Pancreas (tissue), 10 donors: ENCODE measurements around the gene MAP2. TPM values are rescaled to one million over a fixed set of nuclear protein-coding genes. Genes with fewer than 3 reads are reported as not detected.

ENCODE experiments used
- ATAC-seq, 4 donors: fragments of 200-7000 bp; cut with Tn5 transposase; one replicate each; pipeline versions ENCODE4 v1.8.0 to v1.9.1; 2020; ENCODE audit warnings: mild to moderate bottlenecking in 4 of 4, moderate library complexity in 4 of 4
- DNase-seq, 6 donors: peaks; one replicate each; pipeline ENCODE4 v3.0.0-alpha.2; 2020
- FAIRE-seq: peaks from 2 replicates; lab custom pipeline; 2012; peaks lifted over from hg19 to GRCh38; lab: Jason Lieb, UNC
- H3K27ac ChIP-seq, 4 donors: fragments of 200-600 bp; sonication (generic); 1 replicate in 3 of 4; 2 replicates in 1 of 4; pipeline versions ENCODE4 v1.5.0 to v1.8.0; 2020
- H3K27me3 ChIP-seq, 4 donors: fragments of 200-600 bp; one replicate each; pipeline ENCODE4 v1.8.0; 2021
- H3K36me3 ChIP-seq, 3 donors: fragments of 200-600 bp; sonication (generic) in 1 of 3; one replicate each; pipeline versions ENCODE4 v1.5.0 to v1.8.0; 2020 to 2021
- H3K4me1 ChIP-seq, 3 donors: fragments of 200-600 bp; one replicate each; pipeline ENCODE4 v1.8.0; 2021
- H3K4me3 ChIP-seq, 4 donors: fragments of 200-600 bp; sonication (generic) in 2 of 4; one replicate each; pipeline versions ENCODE4 v1.5.0 to v1.8.0; 2020 to 2021
- H3K9me3 ChIP-seq, 4 donors: fragments of 200-600 bp; one replicate each; pipeline ENCODE4 v1.8.0; 2021
- WGBS, 2 donors: extraction: QIAGEN DNeasy Blood & Tissue Kit; methylation state at CpG; one replicate each; pipeline ENCODE4 v1.1.7; 2013; 5-methylcytosine and 5-hydroxymethylcytosine counted together
- intact Hi-C, 3 donors: fragments of 100-400 bp; cut with DNase I; formaldehyde crosslinking; loops; one replicate each; pipeline versions ENCODE4 v1.11.1 to v1.14.2; 2022
- polyA plus RNA-seq, 2 donors: library from polyadenylated mRNA; stranded (reverse); fragments of 200-250 nt; gene quantifications; one replicate each; pipeline ENCODE4 v1.2.3, GENCODE V29; 2013
- total RNA-seq, 6 donors: library from RNA; stranded (reverse); fragmentation: NEBNext Ultra II Directional in 4 of 6; extraction: Animal tissue kit (Norgen Biotek cat#: 25700) in 4 of 6; gene quantifications; one replicate each; pipeline versions ENCODE4 v1.2.1 to v1.2.4, GENCODE V29; 2021 to 2023
- TF ChIP-seq, protein P1 (sequence below), 4 donors: fragments of 200-600 bp; sonication (generic) in 3 of 4; IDR thresholded peaks; one replicate each; pipeline versions ENCODE4 v1.5.0 to v1.8.0; 2021; ENCODE audit warnings: antibody characterized with exemption in 4 of 4
- donor health status: healthy with polysubstance abuse.
- donor health status: DM: no; HTN: no; CAD: no; lungs with moderate emphysema.
- donor health status: DM: no; HTN: no; CAD: no.
- donor health status: control.
- donor health status: control.
- donor health status: Bipolar disorder and iron deficiency.
- donor health status: DM: yes; HTN: yes; CAD: no.
- donor health status: DM: no; HTN: no; CAD: no.
- donor health status: DM: no; HTN: no; CAD: no.
- donor health status: DM: yes; HTN: yes; CAD: no.

The MAP2 gene, protein sequence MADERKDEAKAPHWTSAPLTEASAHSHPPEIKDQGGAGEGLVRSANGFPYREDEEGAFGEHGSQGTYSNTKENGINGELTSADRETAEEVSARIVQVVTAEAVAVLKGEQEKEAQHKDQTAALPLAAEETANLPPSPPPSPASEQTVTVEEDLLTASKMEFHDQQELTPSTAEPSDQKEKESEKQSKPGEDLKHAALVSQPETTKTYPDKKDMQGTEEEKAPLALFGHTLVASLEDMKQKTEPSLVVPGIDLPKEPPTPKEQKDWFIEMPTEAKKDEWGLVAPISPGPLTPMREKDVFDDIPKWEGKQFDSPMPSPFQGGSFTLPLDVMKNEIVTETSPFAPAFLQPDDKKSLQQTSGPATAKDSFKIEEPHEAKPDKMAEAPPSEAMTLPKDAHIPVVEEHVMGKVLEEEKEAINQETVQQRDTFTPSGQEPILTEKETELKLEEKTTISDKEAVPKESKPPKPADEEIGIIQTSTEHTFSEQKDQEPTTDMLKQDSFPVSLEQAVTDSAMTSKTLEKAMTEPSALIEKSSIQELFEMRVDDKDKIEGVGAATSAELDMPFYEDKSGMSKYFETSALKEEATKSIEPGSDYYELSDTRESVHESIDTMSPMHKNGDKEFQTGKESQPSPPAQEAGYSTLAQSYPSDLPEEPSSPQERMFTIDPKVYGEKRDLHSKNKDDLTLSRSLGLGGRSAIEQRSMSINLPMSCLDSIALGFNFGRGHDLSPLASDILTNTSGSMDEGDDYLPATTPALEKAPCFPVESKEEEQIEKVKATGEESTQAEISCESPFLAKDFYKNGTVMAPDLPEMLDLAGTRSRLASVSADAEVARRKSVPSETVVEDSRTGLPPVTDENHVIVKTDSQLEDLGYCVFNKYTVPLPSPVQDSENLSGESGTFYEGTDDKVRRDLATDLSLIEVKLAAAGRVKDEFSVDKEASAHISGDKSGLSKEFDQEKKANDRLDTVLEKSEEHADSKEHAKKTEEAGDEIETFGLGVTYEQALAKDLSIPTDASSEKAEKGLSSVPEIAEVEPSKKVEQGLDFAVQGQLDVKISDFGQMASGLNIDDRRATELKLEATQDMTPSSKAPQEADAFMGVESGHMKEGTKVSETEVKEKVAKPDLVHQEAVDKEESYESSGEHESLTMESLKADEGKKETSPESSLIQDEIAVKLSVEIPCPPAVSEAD (N-terminal part only)
- total RNA-seq: 10 to 100 TPM in 5 of 6 donors, 1 to 10 TPM in 1; 9.2 to 23.9 (median 12.2) TPM
- 10 to 100 TPM in 1 of 2 donors, 1 to 10 TPM in 1; 6.9 to 11.7 TPM for polyA plus RNA-seq

DNA sequence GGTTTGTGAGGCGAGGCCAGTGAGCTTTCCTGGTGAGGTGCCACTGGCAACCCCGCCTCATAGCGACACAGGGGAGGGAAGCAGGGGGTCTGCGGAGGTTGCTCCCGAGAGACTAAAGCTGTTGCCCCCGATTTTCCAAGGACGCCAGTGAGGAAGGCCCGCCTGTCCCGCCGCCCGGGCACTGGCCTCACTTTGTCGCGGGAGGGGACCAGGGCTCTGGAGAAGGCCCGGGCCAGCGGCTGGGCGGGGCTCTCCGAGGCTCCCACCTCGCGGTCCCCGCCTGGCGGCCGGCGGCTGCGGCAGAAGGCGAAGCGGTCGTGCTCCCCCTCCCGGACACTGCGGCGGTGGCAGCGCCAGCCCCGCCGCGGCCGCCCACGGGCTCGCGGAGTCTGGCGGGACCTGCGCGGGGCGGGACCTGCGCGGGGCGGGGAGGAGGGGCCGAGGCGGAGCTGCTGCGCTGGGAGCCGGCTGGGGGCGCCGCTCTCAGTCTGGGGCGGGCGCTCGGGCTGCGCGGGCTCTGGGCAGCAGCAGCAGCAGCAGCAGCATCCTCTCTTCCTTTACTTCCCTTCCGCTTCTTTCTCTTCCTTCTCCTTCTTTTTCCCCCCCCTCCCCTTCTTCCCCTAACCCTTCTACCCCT lies at the start of gene MAP2:
Gene MAP2, plus strand, starts transcription at position 486 of the 637 bp plus-strand sequence. CDS start 229,124 bp downstream, outside the sequence.
- Histone ChIP-seq H3K36me3 (no peaks in the 10 kb centered on the region), H3K9me3 (no peaks in the 10 kb centered on the region), H3K27me3 (no peaks in the 10 kb centered on the region), H3K4me1 (peaks cover 0 to 5% (median 4%) of the 10 kb centered on the region in 3 donors), H3K27ac (peak within 1 kb of the TSS in 3 of 4 donors; percentile 39 to 69 (median 68)), H3K4me3 (peak within 1 kb of the TSS; percentile 55 to 72 (median 58))
- DNase-seq (peak; percentile 85 to 96 (median 92)), FAIRE-seq (no peak), ATAC-seq (peak; percentile 92 to 97 (median 96))
- intact Hi-C loops: loop anchor here in 2 of 3 donors (5.0 to 10.0 kb wide), 2 partner anchors 86 to 131 kb away; no protein-coding TSS in a partner anchor
- 1 to 2% methylated on average over 51 to 57 of the region's 57 CpGs for WGBS, 2 donors
- TF ChIP-seq, protein P1, sequence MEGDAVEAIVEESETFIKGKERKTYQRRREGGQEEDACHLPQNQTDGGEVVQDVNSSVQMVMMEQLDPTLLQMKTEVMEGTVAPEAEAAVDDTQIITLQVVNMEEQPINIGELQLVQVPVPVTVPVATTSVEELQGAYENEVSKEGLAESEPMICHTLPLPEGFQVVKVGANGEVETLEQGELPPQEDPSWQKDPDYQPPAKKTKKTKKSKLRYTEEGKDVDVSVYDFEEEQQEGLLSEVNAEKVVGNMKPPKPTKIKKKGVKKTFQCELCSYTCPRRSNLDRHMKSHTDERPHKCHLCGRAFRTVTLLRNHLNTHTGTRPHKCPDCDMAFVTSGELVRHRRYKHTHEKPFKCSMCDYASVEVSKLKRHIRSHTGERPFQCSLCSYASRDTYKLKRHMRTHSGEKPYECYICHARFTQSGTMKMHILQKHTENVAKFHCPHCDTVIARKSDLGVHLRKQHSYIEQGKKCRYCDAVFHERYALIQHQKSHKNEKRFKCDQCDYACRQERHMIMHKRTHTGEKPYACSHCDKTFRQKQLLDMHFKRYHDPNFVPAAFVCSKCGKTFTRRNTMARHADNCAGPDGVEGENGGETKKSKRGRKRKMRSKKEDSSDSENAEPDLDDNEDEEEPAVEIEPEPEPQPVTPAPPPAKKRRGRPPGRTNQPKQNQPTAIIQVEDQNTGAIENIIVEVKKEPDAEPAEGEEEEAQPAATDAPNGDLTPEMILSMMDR (IDR thresholded peaks at IDR 0.05): peak; percentile 86 to 95 (median 93)

DNA sequence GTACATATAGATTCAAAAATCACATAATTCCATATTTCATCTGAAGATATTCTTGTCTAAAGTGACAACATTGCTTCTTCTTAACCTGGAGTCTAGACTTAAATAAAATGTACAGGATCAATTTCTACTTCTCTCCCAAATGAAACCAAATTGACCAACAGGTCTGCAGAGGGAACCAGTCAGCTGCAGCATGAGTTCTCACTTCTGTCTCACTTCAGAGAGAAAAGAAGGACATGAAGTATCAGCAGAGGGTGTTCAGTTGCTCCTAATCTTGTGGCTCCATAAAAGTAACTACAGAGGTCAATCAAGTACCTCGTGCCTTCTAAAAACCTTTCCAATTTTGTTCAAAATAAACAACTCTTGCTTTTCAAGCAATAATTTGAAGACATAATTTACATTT lies 47.2 kb upstream of the MAP2 start:
- ATAC-seq: no peak
- 81 to 82% methylated on average over 1 of the region's 1 CpG for WGBS, 2 donors
- TF ChIP-seq, protein P1 (IDR thresholded peaks at IDR 0.05): no peak

DNA sequence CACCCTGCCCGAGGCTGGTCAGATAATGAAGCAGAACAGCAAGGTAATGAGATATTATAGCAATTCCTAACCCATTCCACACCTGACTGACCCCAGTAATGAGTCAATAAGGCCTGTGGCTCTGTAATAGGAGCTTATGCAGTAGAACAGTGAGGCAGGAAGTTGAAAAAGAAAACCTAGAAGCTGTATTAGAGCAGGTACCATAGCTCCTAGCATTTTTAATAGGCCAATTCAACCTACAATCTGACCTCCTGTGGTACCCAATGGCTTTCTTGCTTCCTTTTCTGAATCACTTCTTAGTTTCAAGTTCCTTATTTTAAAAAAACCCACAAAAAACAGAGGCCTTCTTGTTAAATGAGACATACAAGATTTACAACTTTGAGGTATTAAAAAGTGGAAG lies 43.6 kb upstream of the MAP2 start:
- H3K27ac ChIP-seq: no peak overlapping the region
- WGBS, 2 donors: 31% methylated on average over 1 of the region's 1 CpG
- ATAC-seq (peak in 1 of 4 donors; percentile 13), DNase-seq (no peak), FAIRE-seq (no peak)
- H3K36me3 ChIP-seq: no peaks in the 10 kb centered on the region
- no peaks in the 10 kb centered on the region for H3K27me3 ChIP-seq
- H3K9me3 ChIP-seq: no peaks in the 10 kb centered on the region
- no peak overlapping the region for H3K4me3 ChIP-seq
- TF ChIP-seq, protein P1 (IDR thresholded peaks at IDR 0.05): no peak
- intact Hi-C loops: no loop called here
- peaks cover 0 to 8% (median 0%) of the 10 kb centered on the region in 3 donors for H3K4me1 ChIP-seq

More for the DNA sequence above, 47.2 kb upstream of the MAP2 start:
- H3K36me3 ChIP-seq: no peaks in the 10 kb centered on the region
- H3K27me3 ChIP-seq: no peaks in the 10 kb centered on the region
- H3K27ac ChIP-seq: no peak overlapping the region
- DNase-seq (no peak), FAIRE-seq (no peak)
- intact Hi-C loops: no loop called here
- H3K4me3 ChIP-seq: no peak overlapping the region
- H3K4me1 ChIP-seq: no peaks in the 10 kb centered on the region
- H3K9me3 ChIP-seq: no peaks in the 10 kb centered on the region

DNA sequence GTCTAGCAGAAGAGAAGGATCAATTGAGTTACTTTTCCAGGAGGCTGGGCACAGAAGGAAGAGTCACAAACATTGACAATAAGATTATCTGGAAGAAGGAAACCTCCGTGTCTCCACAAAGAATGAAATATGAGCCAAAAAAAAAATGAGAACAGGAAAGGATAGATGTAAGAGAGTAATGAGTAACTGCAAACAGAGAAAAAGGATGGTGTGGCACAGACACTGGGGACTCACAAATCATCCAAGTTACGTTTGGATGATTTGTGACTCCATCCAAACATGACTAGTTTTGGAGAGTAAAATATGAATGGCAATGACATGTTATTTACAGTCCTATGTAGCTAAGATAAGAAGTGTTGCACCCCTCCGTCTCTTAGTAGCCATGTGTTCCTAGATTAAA lies 42.8 kb upstream of the MAP2 start:
- no peaks in the 10 kb centered on the region for H3K27me3 ChIP-seq
- no peak for ATAC-seq
- H3K9me3 ChIP-seq: no peaks in the 10 kb centered on the region
- no peak for FAIRE-seq
- H3K27ac ChIP-seq: no peak overlapping the region
- DNase-seq: no peak
- H3K4me1 ChIP-seq: peaks cover 0 to 8% (median 0%) of the 10 kb centered on the region in 3 donors
- WGBS, 2 donors: 37 to 65% methylated on average over 3 of the region's 3 CpGs
- intact Hi-C loops: no loop called here
- H3K4me3 ChIP-seq: no peak overlapping the region
- TF ChIP-seq, protein P1 (IDR thresholded peaks at IDR 0.05): no peak
- H3K36me3 ChIP-seq: no peaks in the 10 kb centered on the region
